Ishikawa (cell line): ENCODE measurements around the gene PRKACA.

Experiments used
- EP300 ChIP-seq: IDR thresholded peaks from 2 replicates; pipeline ENCODE4 v1.6.1; 2012; ENCODE audit warnings: borderline replicate concordance
- FOXM1 ChIP-seq: IDR thresholded peaks from 2 replicates; pipeline ENCODE4 v1.6.1; 2012; ENCODE audit warnings: low read depth, borderline replicate concordance
- TF ChIP-seq, protein P1 (sequence below): IDR thresholded peaks from 2 replicates; pipeline ENCODE4 v1.6.1; 2012

DNA sequence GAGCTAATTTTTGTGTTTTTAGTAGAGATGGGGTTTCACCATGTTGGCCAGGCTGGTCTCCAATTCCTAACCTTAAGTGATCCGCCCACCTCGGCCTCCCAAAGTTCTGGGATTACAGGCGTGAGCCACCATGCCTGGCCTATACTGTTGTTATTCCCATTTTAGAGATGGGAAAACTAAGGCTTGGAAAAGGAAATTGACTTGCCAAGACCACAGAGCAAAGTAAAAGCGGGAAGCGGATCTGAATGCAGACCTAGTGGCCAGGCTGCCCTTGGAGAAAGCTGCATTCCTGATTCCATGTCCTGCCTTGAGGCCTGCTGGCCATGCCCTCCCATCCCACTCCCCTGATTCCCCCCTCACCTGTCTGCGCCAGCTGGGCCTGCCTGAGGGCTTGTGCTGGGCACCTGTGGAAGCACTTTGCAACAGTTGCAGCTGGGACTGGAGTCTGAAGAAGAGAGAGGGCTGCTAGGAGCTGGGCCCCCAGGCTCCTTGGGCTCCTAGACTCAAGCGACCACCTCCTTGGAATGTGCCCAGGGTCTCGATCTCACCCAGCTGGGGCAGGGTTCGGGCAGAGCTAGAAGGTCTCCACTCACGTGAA, 61.4 kb downstream of the PRKACA start:
- TF ChIP-seq EP300 (no peak), FOXM1 (no peak)
- TF ChIP-seq, protein P1, sequence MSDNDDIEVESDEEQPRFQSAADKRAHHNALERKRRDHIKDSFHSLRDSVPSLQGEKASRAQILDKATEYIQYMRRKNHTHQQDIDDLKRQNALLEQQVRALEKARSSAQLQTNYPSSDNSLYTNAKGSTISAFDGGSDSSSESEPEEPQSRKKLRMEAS = no peak
